ENCODE measurements around the gene HSPA12B. TPM values are rescaled to one million over a fixed set of nuclear protein-coding genes. Genes with fewer than 3 reads are reported as not detected.

HSPA12B gene
- total and polyA plus RNA-seq, 2 of the 4 experiments (the other 2 are of a cell fraction): not detected

DNA sequence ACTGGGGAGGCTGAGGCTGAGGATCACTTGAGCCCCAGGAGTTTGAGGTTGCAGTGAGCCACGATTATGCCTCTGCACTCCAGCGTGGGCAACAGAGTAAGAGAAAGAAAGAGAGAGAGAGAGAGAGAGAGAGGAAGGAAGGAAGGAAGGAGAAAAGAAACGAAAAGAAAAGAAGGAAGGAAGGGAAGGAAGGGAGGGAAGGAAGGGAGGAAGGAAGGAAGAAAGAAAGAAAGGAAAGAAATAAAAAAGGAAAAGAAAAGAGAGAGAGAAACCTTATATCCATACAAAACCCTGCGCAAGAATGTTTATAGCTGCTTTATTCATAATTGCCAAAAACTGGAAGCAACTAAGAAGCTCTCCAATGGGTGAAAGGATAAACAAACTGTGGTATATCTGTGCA lies 8.1 kb upstream of the HSPA12B start:
- intact Hi-C loops (cut with micrococcal nuclease) (no loop called here), in situ Hi-C loops (cut with MboI; ENCODE audit: low sequenced_read_pairs) (no loop called here), dilution Hi-C loops (cut with HindIII; ENCODE audit: low sequenced_read_pairs, unreplicated experiment) (no loop called here)
- no peak for ATAC-seq (ENCODE audit: low read depth)
- no peak overlapping the region for H4K8ac ChIP-seq (ENCODE audit: low read depth in 2 of 2, low read length in 2 of 2)
- H2AFZ ChIP-seq (replicated peaks; ENCODE audit: low read length, poor library complexity): no peak overlapping the region
- no TSS peak for BruUV-seq (replicated peaks)
- H2BK15ac ChIP-seq (ENCODE audit: low read depth, low read length): no peak overlapping the region
- H3K27ac ChIP-seq (ENCODE audit: insufficient read depth, low read length): no peak overlapping the region
- WGBS, 2 experiments (ENCODE audit: extremely low coverage in 2 of 2, insufficient read length in 1 of 2): 52% methylated on average over 2 of the region's 4 CpGs; no CpG with 5 or more reads in 1 of the 2 experiments
- no peak overlapping the region for H3K14ac ChIP-seq (replicated peaks; ENCODE audit: low read depth, low read length)
- H2BK20ac ChIP-seq (ENCODE audit: low read depth, low read length): no peak overlapping the region
- ChIA-PET POLR2A (ENCODE audit: unreplicated experiment) (no interaction called here), CTCF (interaction anchor here (1.2 kb wide), 1 partner anchor 14 kb away, joined by 3 read pairs; no protein-coding TSS in a partner anchor)
- H2AK5ac ChIP-seq (ENCODE audit: low read depth, low read length): no peak overlapping the region
- no peak overlapping the region for H3K4me3 ChIP-seq (ENCODE audit: insufficient read depth, low read depth, low read length)
- no peaks in the 10 kb centered on the region for H3K4me1 ChIP-seq (ENCODE audit: control insufficient read depth, insufficient read depth, low read length)
- peaks cover 37% of the 10 kb centered on the region for H3K27me3 ChIP-seq (ENCODE audit: control insufficient read depth, insufficient read depth, low read length)
- no peak overlapping the region for H2BK5ac ChIP-seq (ENCODE audit: low read depth, low read length, poor library complexity, severe bottlenecking)
- H3K56ac ChIP-seq (ENCODE audit: extremely low read depth, insufficient read depth, low read length): no peak overlapping the region
- H3K9me3 ChIP-seq (ENCODE audit: control insufficient read depth, insufficient read depth, low read length): no peaks in the 10 kb centered on the region
- no peak overlapping the region for H3K4me2 ChIP-seq (ENCODE audit: low read depth, low read length)
- no peaks in the 10 kb centered on the region for H3K79me1 ChIP-seq (ENCODE audit: low read depth in 1 of 2, low read length in 2 of 2)
- H2AK9ac ChIP-seq (replicated peaks; ENCODE audit: low read depth, low read length, poor library complexity): no peak overlapping the region
- no peak overlapping the region for H4K5ac ChIP-seq (ENCODE audit: low read depth, low read length)
- H3K4ac ChIP-seq (ENCODE audit: low read depth, low read length): no peak overlapping the region
- no peak overlapping the region for H3K18ac ChIP-seq (ENCODE audit: low read depth, low read length)
- no peaks in the 10 kb centered on the region for H4K20me1 ChIP-seq (ENCODE audit: insufficient read depth, low read length)
- H3K23ac ChIP-seq (ENCODE audit: low read depth, low read length): no peak overlapping the region
- H2BK120ac ChIP-seq (ENCODE audit: low read depth, low read length): no peak overlapping the region
- H3K9ac ChIP-seq (ENCODE audit: low read depth, low read length): no peak overlapping the region
- no peak for TF ChIP-seq NFE2L2 (IDR thresholded peaks at IDR 0.05; ENCODE audit: low read depth, low read length)
- no peaks in the 10 kb centered on the region; the same call in 1 of the 2 replicates for H3K9me1 ChIP-seq (ENCODE audit: insufficient read depth, low read length)
- no peaks in the 10 kb centered on the region for H3K36me3 ChIP-seq (ENCODE audit: control insufficient read depth, insufficient read depth, low read length)
- no peak overlapping the region for H4K91ac ChIP-seq (ENCODE audit: insufficient read depth, low read depth, low read length)
- no peak for DNase-seq

All from IMR-90 (cell line).